ENCODE measurements around the gene KRTAP22-2. TPM values are rescaled to one million over a fixed set of nuclear protein-coding genes. Genes with fewer than 3 reads are reported as not detected.

KRTAP22-2 gene
- polyA plus RNA-seq, 2 of the 4 experiments (the other 2 are of a cell fraction), result not detected

- Histone ChIP-seq H3K4me1 (no peaks in the 10 kb centered on the region), H3K9me3 (no peaks in the 10 kb centered on the region), H3K4me3 (no peak within 1 kb of the TSS), H3K27ac (no peak within 1 kb of the TSS), H3K4me2 (no peak within 1 kb of the TSS)
- TF ChIP-seq SMC3 (IDR thresholded peaks at IDR 0.05) (no peak), FOSB (CRISPR knock-in tag; IDR thresholded peaks at IDR 0.05) (no peak), EHF (CRISPR knock-in tag; IDR thresholded peaks at IDR 0.05) (no peak), BCL3 (IDR thresholded peaks at IDR 0.05) (no peak), ZC3H11A (IDR thresholded peaks at IDR 0.05) (no peak), CEBPB (IDR thresholded peaks at IDR 0.05) (no peak), TP53 (CRISPR knock-in tag; IDR thresholded peaks at IDR 0.05) (no peak), EHMT2 (IDR thresholded peaks at IDR 0.05; ENCODE audit: low read depth) (no peak), ESRRA (IDR thresholded peaks at IDR 0.05; ENCODE audit: borderline replicate concordance, low read length) (no peak), CHD2 (IDR thresholded peaks at IDR 0.05; ENCODE audit: low read length, partially characterized antibody) (no peak), POLR2A (IDR thresholded peaks at IDR 0.05; ENCODE audit: low read length) (no peak)
- ChIA-PET POLR2A (no interaction called here), CTCF (no interaction called here)
- WGBS (ENCODE audit: missing lambda C conversion rate), result 53% methylated on average over 6 of the region's 6 CpGs
- FAIRE-seq, result no peak
- no peak for DNase-seq (ENCODE audit: low read depth in 1 of 2, low spot score in 1 of 2)
- no peak for ATAC-seq
Measured at GRCh38 chr21:30598802-30599201, 8.6 kb upstream of the KRTAP22-2 start, which contains the start of gene KRTAP6-2. TSS of gene KRTAP6-2 (minus strand) at chr21:30598902. CDS start at chr21:30598874, 28 bp downstream.

- TF ChIP-seq MAZ (IDR thresholded peaks at IDR 0.05; ENCODE audit: borderline replicate concordance, low read depth, low read length) (no peak), EHF (CRISPR knock-in tag; IDR thresholded peaks at IDR 0.05) (no peak), FOSB (CRISPR knock-in tag; IDR thresholded peaks at IDR 0.05) (no peak), FOXS1 (CRISPR knock-in tag; IDR thresholded peaks at IDR 0.05) (no peak), E2F6 (IDR thresholded peaks at IDR 0.05; ENCODE audit: borderline replicate concordance, low read depth) (no peak), MAX (IDR thresholded peaks at IDR 0.05) (no peak)
- POLR2A ChIA-PET, result no interaction called here
Measured at GRCh38 chr21:30592140-30592539, 1.9 kb upstream of the KRTAP22-2 start, which contains the start of gene KRTAP6-3. TSS of gene KRTAP6-3 (plus strand) at chr21:30592440. CDS start at chr21:30592446, 6 bp downstream.

GRCh38 chr21:30582870-30583269, 7.3 kb downstream of the KRTAP22-2 start:
- CTCF ChIA-PET, result no interaction called here

More at GRCh38 chr21:30592140-30592539, 1.9 kb upstream of the KRTAP22-2 start, which contains the start of gene KRTAP6-3:
- Histone ChIP-seq H3K4me3 (no peak within 1 kb of the TSS), H3K27ac (no peak within 1 kb of the TSS), H3K9me3 (no peaks in the 10 kb centered on the region), H3K4me2 (no peak within 1 kb of the TSS), H3K4me1 (no peaks in the 10 kb centered on the region)
- ATAC-seq, result no peak
- FAIRE-seq, result no peak
- no peak for DNase-seq (ENCODE audit: low read depth in 1 of 2, low spot score in 1 of 2)
- CTCF ChIA-PET, result no interaction called here
- WGBS (ENCODE audit: missing lambda C conversion rate), result 12% methylated on average over 3 of the region's 4 CpGs

More at GRCh38 chr21:30582870-30583269, 7.3 kb downstream of the KRTAP22-2 start:
- Histone ChIP-seq H3K4me2 (no peak overlapping the region), H3K27ac (no peak overlapping the region), H3K4me3 (no peak overlapping the region), H3K9me3 (no peaks in the 10 kb centered on the region), H3K4me1 (no peaks in the 10 kb centered on the region)
- DNase-seq (ENCODE audit: low read depth in 1 of 2, low spot score in 1 of 2) (no peak), FAIRE-seq (no peak), ATAC-seq (no peak)
- TF ChIP-seq ELK1 (IDR thresholded peaks at IDR 0.05; ENCODE audit: low read depth, low read length), result no peak
- TF ChIP-seq USF2 (IDR thresholded peaks at IDR 0.05), result no peak
- no peak for TF ChIP-seq NR3C1 (IDR thresholded peaks at IDR 0.05)
- TF ChIP-seq JUN (IDR thresholded peaks at IDR 0.05), result no peak
- TF ChIP-seq RNF2 (IDR thresholded peaks at IDR 0.05; ENCODE audit: borderline replicate concordance, low read depth), result no peak
- TF ChIP-seq REST (IDR thresholded peaks at IDR 0.05), result no peak
- TF ChIP-seq HDAC2 (IDR thresholded peaks at IDR 0.05), result no peak
- TF ChIP-seq KDM5A (IDR thresholded peaks at IDR 0.05), result no peak
- no peak for TF ChIP-seq EHF (CRISPR knock-in tag; IDR thresholded peaks at IDR 0.05)
- TF ChIP-seq BCL3 (IDR thresholded peaks at IDR 0.05), result no peak
- POLR2A ChIA-PET, result no interaction called here
- WGBS (ENCODE audit: missing lambda C conversion rate), result 3% methylated on average over 1 of the region's 1 CpG

Measured in A549 (cell line).